HG03139 (cell line): ENCODE results near the gene FXN.
"Not testable (repeated sequence)": the region's sequence is repeated elsewhere in the genome, so short reads cannot be mapped to it uniquely, and the experiment has no call there.

Source experiments
- ATAC-seq: cut with Tn5 transposase; IDR thresholded peaks from one replicate; pipeline ENCODE4 v1.9.1; 2021; ENCODE audit not compliant: unreplicated experiment

The FXN gene

DNA sequence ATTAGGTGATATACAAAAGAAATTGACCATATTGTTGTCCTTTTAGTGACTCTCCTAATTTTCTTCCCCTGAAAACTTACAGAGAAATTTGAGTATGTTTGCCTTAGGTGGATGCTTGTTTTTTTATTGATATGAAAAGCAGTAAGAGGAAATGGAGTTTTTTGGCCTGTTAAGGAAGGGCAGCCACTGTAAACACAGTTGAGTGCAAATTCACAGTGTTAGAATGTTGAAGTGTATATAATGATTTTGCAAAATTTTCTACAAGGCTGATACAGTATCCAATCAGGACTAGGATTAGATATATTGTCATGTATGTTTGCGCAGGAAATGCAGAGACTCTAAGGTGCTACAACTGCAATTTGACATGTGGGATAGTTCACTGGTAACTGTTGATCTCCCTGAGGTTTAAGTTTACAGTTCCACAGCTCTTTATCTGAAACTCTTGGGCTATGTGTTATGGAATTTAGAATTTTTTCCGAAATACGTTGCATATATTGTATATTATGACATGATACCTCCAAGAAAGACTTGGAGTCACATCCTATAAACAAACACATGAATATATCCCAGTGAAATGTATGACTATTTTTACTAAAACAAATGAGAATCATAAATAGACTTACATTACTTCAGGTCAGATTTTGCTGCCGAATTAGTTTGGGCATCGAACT, 62.5 kb downstream of the FXN start:
- ATAC-seq: no peak

DNA sequence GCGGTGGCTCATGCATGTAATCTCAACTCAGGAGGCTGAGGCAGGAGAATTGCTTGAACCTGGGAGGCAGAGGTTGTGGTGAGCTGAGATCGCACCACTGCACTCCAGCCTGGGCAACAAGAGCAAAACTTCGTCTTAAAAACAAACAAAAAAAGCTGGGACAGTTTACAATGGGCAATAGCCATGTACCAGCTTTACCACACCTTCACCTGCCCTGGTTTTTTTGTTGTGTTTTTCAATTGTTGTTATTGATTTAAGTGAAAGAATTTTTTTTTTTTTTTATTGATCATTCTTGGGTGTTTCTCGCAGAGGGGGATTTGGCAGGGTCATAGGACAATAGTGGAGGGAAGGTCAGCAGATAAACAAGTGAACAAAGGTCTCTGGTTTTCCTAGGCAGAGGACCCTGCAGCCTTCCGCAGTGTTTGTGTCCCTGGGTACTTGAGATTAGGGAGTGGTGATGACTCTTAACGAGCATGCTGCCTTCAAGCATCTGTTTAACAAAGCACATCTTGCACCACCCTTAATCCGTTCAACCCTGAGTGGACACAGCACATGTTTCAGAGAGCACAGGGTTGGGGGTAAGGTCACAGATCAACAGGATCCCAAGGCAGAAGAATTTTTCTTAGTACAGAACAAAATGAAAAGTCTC, 67.9 kb downstream of the FXN start:
- ATAC-seq: not testable (repeated sequence)

DNA sequence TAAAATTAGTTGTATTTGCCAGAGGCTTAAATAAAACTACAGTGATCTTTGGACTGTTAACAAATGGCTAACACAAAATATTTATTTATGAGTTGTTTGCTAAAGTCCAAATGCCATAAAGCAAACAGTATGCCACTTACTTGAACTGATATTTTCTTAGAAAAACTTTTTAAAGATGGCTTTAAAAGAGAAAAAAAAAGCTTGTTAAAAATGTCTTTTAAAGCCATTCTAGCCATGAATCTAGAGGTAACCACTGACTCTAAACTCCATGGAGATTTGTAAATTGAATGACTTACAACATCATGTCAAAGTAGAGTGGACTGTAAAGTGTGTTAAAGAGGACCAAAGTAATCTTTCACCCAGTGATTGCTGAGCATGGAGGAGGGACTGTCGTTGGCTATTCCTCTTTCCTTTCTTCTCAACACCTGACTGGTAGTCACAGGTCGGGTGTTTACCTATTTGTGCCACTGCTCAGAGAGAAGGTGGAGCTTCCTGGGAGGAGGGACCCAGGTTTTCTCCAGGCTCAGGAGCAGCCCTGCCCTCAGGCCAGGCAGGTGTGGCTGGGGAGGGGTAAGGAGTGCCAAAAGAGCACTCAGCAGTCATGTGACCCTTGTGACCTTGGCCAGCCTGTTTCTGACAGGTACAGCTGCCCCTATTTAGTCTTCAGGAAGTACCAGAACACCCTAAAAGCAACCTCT, 69.4 kb downstream of the FXN start:
- no peak for ATAC-seq

DNA sequence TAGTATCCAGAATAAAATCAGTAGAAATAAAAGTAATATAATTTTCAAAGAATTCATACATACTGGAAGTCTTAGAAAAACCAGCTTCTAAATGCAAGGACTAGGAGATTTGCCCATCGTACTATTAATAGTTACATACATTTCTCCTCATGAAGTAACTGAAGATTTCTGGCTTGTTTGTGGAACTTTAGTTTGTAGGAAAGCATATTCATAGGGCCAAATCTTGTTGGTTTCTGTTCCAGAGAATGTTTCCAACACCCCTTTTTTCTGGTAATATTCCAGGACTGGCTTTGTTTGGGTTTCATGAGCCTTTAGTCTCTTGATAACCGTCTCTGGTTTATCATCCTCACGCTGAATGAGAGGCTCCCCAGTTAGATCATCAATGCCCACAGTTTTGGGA, 72.2 kb downstream of the FXN start:
- ATAC-seq: no peak

DNA sequence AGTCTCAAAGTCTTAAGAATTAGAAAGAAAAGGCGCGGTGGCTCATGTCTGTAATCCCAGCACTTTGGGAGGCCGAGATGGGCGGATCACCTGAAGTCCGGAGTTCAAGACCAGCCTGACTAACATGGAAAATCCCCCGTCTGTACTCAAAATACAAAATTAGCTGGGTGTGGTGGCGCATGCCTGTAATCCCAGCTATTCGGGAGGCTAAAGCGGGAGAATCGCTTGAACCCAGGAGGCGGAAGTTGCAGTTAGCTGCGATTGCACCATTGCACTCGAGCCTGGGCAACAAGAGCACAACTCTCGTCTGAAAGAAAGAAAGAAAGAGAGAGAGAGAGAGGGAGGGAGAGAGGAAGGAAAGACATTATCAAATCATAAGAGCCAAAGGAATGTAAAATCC, 73.2 kb downstream of the FXN start:
- not testable (repeated sequence) for ATAC-seq

DNA sequence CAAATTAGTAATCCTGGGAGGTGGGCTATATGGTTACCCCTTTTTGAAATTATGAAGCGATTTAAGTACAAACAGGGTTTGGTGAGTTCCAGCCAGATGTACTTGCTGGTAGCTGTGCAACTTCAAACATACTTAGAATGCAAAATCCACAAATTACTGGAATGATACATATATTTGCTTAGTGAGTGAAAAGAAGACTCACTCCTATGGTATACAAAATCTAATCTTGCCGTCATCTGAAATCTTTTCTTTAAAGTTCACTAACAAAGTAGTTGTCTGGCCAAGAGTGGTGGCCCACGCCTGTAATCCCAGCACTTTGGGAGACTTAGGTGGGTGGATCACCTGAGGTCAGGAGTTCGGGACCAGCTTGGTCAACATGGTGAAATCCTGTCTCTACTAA, 73.6 kb downstream of the FXN start:
- no peak for ATAC-seq

DNA sequence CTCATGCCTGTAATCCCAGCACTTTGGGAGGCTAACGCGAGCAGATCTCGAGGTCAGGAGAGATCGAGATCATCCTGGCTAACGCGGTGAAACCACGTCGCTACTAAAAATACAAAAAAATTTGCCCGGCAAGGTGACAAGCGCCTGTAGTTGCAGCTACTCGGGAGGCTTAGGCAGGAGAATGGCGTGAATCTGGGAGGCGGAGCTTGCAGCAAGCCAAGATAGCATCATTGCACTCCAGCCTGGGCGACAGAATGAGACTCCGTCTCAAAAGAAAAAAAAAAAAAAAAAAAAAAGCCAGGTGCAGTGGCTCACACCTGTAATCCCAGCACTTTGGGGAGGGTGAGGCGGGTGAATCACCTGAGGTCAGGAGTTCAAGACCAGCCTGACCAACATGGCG, 77.1 kb downstream of the FXN start:
- ATAC-seq: not testable (repeated sequence)

DNA sequence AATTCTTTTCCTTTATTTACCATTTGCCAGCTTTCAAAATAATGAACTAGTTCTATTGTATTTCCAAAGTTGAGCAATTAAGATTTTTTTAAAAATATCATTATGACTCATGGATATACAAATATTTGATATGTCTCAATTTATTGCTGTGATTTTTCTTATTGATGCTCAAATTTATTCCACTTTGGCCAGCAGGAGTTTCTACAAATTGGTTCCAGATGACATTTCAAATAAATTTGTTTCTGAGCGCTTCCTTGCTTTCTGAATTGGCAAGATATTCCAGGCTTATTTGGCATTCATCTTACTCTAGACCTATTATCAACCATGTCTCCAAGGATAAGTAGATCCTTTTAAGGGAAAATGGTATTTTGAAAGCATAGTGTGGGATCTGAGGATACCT, 80.1 kb downstream of the FXN start:
- ATAC-seq: no peak

DNA sequence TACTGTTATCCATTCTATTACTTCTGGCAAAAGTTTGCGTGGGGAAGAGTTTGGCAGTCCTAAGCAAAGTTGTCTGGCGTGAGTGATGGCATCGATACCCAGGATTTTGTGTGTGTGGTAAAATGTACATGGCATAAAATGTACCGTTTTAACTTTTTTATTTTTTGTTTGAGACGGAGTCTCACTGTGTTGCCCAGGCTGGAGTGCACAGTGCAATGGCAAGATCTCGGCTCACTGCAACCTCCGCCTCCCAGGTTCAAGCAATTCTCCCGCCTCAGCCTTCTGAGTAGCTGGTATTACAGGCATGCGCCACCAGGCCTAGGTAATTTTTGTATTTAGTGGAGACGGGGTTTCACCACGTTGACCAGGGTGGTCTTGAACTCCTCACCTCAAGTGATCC, 83.1 kb downstream of the FXN start:
- ATAC-seq: no peak

DNA sequence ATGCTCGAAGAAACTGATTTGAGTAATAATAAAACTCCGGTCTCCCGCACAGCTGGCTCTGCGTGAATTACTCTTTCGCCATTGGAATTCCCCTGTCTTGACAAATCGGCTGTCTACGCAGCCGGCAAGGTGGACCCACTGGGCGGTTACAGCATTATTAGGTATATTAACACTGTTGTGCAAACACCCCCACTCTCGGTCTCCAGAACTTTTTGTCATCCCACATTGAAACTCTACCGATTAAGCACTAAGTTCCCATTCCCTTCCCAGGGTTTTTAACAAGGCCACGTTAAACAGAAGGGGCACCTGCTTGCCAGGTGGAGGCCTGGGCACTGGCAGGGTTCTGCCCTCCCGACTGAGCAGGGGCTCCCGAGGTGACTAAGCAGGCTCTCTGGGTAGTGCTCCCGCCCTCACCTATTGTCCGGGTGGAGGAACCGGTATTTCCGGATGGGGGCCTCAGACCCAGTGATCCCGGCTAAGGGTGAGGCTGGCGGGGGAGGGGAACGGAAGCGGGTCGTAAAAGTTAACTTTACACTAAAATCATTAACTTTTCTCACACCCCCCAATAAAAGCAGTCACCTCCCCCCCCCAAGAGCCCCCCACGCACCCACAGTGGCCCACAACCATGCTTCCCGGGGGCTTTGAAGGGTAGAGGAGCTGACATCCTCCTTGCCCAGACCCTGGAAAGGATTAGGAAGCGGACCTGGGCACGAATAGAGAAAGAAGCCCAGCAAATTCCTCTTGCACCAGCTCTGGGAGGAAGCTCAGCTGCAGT, 85.0 kb downstream of the FXN start:
- peak; percentile 47 for ATAC-seq

DNA sequence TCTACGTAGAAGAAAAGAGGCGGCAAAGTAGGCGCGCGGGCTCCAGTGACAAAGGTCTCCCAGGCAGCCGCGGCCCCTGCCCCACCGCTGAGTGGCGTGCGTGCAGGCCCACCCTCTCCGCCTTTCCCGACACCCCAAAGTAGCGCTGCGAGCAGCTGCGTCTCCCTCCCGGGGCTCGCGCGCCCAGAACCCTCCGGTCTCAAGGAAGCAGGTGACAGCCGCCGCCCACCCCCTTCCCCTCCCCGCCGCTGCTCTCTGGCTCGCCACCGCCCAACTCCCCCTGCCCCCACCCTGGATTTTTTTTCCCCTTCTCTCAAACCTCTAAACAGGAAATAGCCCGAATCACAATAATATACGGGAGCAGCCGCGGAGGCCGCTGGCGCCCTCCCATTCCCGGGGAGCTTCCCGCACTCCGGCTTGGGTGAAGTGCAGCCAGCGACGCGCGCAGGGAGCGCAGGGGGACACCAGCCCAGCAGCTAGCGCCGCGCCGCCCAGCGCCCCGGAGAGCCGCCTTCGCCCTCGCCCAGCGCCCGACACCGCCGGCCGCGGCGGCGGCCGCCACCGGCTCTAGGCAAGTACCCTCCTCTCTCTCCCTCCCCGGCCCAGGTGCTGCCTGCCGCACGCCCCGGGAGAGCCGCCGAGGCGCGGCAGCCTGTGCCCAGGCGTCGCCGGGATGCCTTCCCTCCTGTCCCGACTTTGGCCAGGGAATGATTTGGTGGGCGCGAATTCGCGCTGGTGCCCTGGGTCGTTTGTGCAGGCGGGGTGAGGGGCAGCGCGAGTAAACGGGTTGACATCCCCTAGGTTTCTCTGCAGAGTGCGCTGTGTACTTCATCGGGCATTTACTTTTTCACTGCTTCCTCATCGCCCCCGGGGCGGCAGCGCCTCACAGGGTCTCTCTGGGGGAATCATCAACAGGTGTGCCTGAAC, 85.9 kb downstream of the FXN start:
- no peak for ATAC-seq

DNA sequence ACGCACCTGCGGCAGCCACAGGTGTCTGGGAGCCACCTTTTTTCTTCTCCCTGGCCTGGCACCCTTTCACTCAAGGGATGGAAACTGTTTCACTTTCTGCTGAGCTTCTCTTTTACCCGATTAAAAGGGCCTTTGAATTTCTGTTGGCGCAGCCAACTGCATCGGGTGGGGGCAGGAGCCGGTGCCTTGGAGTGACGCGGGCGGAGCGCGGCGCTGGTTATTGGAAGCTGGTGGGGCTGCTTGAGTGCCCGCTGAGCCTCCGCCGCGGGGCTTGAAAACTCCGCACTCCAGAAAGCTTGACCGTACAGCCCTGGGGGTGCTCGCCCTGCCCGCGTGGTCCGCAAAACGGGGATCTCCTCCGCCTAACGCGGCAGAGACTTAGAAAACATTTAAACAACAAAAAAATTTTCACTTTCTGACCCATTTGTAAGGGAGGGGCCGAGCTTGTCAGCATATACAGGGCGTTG, 86.6 kb downstream of the FXN start:
- no peak for ATAC-seq

DNA sequence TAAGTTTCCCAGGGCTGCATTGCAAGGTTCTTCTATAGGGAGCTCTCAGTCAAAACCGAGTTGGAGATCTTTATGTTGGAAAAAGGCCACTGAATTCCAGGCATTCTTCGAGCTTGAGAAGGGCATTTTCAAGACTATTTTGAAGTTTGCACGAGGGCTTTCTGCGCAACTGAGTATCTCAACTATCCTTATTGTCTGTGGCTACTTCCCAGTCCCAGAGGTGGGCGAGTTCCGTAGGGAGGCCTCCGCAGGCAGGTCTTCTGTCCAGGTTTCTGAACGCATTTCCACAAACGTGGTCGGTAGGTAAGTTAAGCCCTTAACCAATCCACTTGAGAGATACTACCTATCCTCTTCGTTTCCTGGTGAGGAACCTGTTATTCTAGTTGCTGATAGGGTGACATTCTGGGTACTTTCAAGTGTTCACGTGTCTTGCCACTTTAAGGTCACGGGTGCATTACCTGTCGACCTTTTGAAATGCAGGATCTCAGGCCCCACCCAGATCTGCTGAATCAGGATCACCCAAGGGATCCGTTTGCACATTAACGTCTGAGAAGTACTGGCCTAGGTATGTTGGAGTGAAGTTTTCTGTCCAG, 87.1 kb downstream of the FXN start:
- ATAC-seq: no peak

DNA sequence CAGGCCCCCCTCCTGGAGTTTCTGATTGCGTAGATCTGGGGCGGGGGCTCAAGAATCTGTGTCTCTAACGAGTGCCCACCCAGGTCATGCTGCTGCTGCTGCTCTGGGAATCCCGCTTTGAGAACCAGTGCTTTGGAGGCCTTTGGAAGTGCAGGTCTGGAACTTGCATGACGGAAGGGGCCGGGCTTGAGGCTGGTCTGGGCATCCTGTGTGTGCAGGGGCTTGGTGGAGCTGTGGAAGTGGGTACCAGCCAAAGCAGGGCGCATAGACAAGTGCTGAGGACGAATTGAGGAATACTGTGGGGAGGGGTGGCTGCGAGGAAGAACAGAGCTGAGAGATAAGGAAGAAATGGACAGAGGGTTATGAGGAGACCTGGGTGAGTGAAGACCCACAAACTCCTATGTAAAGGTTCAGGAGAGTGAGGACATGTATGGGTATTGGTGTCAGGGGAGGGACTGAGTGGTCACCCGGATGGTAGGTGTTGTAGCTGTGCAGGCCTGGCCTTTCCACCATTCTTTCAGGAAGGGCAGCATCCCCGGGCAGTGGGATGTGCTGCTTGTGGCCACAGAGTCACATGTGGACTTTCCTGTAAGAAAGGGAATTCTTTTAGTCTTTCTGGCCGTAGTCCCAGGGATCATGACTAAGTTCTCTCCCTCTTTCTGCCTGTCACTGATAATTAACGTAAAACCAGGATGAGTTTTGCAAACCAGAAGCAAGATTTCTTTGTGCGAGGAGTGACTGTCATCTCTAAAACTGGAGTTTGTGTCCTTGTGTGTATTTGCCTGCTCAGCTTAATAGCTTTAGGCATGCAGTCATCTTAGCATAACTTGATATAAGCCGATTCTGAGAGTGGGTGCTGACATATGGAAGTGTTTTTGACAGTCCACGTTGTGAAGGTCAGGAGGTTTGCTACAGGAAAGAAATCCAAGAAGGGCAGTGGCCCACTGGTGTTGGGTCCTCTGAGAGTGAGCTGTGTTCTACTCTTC, 95.2 kb downstream of the FXN start:
- ATAC-seq: no peak

DNA sequence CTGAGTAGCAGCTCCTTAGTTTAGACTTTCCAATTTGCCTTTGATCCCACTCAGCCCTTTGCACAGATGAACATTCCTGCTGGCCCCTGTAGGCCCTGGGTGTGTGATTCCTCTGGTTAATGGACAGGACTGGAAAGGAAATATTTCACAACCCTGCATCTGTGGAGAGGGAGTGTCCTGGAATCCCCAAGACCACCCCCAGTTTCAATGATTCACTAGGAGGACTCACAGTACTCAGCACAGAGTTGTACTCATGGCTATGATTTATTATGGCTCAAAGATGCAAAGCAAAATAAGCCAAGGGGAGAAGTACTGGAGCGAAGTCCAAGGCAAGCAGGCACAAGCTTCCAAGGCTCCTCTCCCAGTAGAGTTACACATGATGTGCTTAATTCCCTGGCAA, 96.1 kb downstream of the FXN start:
- ATAC-seq: no peak

DNA sequence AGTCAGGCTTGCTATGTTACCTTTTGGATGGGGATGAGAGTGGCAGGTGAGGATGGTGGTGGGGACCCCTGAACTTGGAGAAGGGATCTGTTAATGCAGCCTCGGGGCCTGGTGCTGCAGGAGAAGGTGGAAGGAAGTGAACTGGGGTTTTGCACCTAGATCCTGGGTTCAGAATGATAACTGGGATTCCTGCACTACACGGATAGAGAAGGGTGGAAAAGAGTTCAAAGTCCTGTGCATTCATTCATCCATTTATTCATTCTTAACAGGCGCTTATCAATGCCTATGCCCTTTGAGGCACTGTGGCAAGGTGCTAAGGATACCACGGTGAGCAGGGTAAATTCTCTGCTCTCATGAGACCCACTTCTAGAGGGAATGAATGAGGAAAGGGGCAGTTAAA, 96.8 kb downstream of the FXN start:
- no peak for ATAC-seq

DNA sequence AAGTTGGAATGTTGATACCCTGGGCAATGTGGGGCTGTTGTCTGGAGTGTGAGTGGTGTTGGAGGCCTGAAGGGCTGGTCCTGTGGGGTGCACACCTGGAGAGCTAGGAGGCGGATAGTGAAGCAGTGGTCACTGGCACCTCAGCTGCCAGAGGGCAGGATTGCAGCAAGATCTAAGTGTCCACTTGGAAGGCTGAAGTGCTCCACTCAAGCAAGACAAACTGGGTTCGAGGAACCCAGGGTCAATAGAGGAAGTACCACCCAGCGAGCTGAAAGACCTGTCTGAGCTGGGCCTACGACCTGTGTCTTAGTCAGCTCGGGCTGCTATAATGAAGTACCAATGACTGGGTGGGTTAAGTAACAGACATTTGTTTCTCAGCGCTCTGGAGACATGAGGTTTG, 98.9 kb downstream of the FXN start:
- ATAC-seq: no peak

DNA sequence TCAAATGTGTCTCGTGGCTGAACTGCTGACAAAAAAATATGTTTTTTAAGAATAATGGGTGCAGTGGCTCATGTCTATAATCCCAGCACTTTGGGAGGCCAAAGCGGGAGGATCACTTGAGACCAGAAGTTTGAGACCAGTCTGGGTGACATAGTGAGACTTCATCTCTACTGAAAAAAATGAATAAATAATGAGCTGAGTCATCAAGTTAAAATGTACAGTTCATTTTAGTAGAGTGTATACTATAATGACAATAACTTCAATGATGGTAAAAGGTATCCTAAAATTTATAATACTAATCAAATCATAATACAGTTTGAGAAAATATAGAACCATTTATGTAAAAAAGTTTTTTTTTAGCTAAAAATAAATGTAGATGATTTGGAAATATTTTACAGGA, 100.6 kb downstream of the FXN start:
- no peak for ATAC-seq

DNA sequence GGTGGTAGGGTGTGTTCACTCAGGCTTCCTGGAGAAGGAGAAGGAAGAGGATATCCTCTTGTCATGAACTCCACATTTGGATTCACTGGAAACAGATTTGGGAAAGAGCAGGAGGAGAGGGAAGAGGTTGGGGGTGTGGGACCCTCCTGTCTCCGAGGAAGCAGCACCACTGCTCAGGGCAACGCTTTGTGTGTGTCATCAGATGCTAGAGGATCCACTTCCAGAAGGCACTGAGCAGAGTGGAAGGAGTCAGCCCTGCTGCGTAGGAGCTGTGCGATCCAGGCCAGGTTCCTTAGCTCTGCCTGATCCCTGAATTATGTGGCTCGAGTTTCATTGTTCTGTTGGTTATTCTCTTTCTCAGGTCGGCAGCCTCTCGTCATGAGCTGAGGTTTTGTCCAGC, 101.2 kb downstream of the FXN start:
- ATAC-seq: no peak
